Spleen (tissue), 11 donors: Measurements from ENCODE around the gene FYB1. TPM values are rescaled to one million over a fixed set of nuclear protein-coding genes. Genes with fewer than 3 reads are reported as not detected.

Source experiments
- DNase-seq: peaks from one replicate; pipeline ENCODE4 v3.0.0-alpha.2; 2020
- H3K27ac ChIP-seq, 8 donors: fragments of 200-600 bp; sonication (generic) in 7 of 8; 1 replicate in 4 of 8; 2 replicates in 4 of 8; pipeline versions ENCODE4 v1.5.0 to v1.8.0; 2016 to 2021; ENCODE audit warnings: inconsistent platforms in 4 of 8, mild to moderate bottlenecking in 4 of 8, moderate library complexity in 1 of 8
- H3K27me3 ChIP-seq, 7 donors: fragments of 200-600 bp; sonication (generic) in 6 of 7; replicated peaks in 1 of 7; 1 replicate in 4 of 7; 2 replicates in 3 of 7; pipeline versions ENCODE4 v1.5.0 to v1.8.0; 2016 to 2021; ENCODE audit warnings: inconsistent platforms in 3 of 7, mild to moderate bottlenecking in 1 of 7
- H3K36me3 ChIP-seq, 6 donors: fragments of 200-600 bp; sonication (generic) in 5 of 6; 1 replicate in 4 of 6; 2 replicates in 2 of 6; pipeline versions ENCODE4 v1.5.0 to v1.8.0; 2016 to 2021; ENCODE audit warnings: inconsistent platforms in 2 of 6
- H3K4me1 ChIP-seq, 6 donors: fragments of 200-600 bp; sonication (generic) in 5 of 6; 1 replicate in 3 of 6; 2 replicates in 3 of 6; pipeline versions ENCODE4 v1.5.0 to v1.8.0; 2016 to 2021; ENCODE audit warnings: inconsistent platforms in 3 of 6
- H3K4me3 ChIP-seq, 8 donors: fragments of 200-600 bp; sonication (generic) in 7 of 8; 1 replicate in 4 of 8; 2 replicates in 4 of 8; pipeline versions ENCODE4 v1.5.0 to v1.8.0; 2016 to 2021; ENCODE audit warnings: inconsistent platforms in 4 of 8, mild to moderate bottlenecking in 4 of 8, moderate library complexity in 2 of 8
- H3K9me3 ChIP-seq, 8 donors: fragments of 200-600 bp; sonication (generic) in 7 of 8; 1 replicate in 4 of 8; 2 replicates in 4 of 8; pipeline versions ENCODE4 v1.5.0 to v1.8.0; 2016 to 2021; ENCODE audit warnings: inconsistent platforms in 4 of 8
- POLR2A ChIP-seq, 3 donors: fragments of 450-650 bp; IDR thresholded peaks; one replicate each; pipeline ENCODE4 v1.5.1; 2017; ENCODE audit warnings: antibody characterized with exemption in 3 of 3, mild to moderate bottlenecking in 1 of 3
- POLR2AphosphoS5 ChIP-seq, 3 donors: sonication (generic); formaldehyde crosslinking; IDR thresholded peaks; one replicate each; pipeline ENCODE4 v1.5.1; 2017; ENCODE audit warnings: antibody characterized with exemption in 3 of 3
- WGBS, 5 donors: extraction: QIAGEN DNeasy Blood & Tissue Kit in 3 of 5; methylation state at CpG; one replicate each; pipeline versions ENCODE4 v1.1.5 to v1.1.7; 2013 to 2018; 5-methylcytosine and 5-hydroxymethylcytosine counted together
- intact Hi-C: fragments of 100-400 bp; cut with DNase I; formaldehyde crosslinking; loops from one replicate; pipeline ENCODE4 v1.15.0; 2023; ENCODE audit warnings: low total_unique reads
- polyA plus RNA-seq, 3 donors: library from polyadenylated mRNA; stranded (reverse); fragments of 200-250 nt; gene quantifications; one replicate each; pipeline ENCODE4 v1.2.1, GENCODE V29; 2013
- total RNA-seq, 7 donors: library from RNA; depleted of rRNA in 3 of 7; stranded (reverse); fragments of >200 nt in 3 of 7; fragmentation: NEBNext Ultra II Directional in 4 of 7; extraction: Animal tissue kit (Norgen Biotek cat#: 25700) in 4 of 7; gene quantifications; one replicate each; pipeline versions ENCODE4 v1.1.0 to v1.2.1, GENCODE V29; 2016 to 2021
- TF ChIP-seq, protein P1 (sequence below), 11 experiments: fragments of 200-600 bp in 7 of 11; fragments of 450-650 bp in 4 of 11; sonication (generic) in 4 of 11; IDR thresholded peaks in 8 of 11; conservative IDR thresholded peaks in 3 of 11; 1 replicate in 7 of 11; 2 replicates in 4 of 11; pipeline versions ENCODE4 v1.4.0 to v1.8.0; 2016 to 2021; ENCODE audit warnings: antibody characterized with exemption in 11 of 11, inconsistent platforms in 4 of 11, mild to moderate bottlenecking in 1 of 11
- donor health status: healthy with polysubstance abuse.
- donor health status: DM: no; HTN: no; CAD: no; lungs with moderate emphysema.
- donor health status: DM: no; HTN: no; CAD: no.
- donor health status: Bipolar disorder and iron deficiency.
- donor health status: healthy.
- donor health status: DM: no; HTN: no; CAD: no.
- donor health status: DM: yes; HTN: yes; CAD: no.

The FYB1 gene
- total and polyA plus RNA-seq, 10 donors, result 21.0 to 287 (median 200) TPM

- TF ChIP-seq, protein P1, sequence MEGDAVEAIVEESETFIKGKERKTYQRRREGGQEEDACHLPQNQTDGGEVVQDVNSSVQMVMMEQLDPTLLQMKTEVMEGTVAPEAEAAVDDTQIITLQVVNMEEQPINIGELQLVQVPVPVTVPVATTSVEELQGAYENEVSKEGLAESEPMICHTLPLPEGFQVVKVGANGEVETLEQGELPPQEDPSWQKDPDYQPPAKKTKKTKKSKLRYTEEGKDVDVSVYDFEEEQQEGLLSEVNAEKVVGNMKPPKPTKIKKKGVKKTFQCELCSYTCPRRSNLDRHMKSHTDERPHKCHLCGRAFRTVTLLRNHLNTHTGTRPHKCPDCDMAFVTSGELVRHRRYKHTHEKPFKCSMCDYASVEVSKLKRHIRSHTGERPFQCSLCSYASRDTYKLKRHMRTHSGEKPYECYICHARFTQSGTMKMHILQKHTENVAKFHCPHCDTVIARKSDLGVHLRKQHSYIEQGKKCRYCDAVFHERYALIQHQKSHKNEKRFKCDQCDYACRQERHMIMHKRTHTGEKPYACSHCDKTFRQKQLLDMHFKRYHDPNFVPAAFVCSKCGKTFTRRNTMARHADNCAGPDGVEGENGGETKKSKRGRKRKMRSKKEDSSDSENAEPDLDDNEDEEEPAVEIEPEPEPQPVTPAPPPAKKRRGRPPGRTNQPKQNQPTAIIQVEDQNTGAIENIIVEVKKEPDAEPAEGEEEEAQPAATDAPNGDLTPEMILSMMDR (IDR thresholded peaks at IDR 0.05 in 8 of 11, conservative IDR thresholded peaks at IDR 0.05 in 3 of 11), result no peak
- no peak for TF ChIP-seq POLR2A (IDR thresholded peaks at IDR 0.05)
- no peak for TF ChIP-seq POLR2AphosphoS5 (IDR thresholded peaks at IDR 0.05)
- no peaks in the 10 kb centered on the region for H3K9me3 ChIP-seq
- WGBS, 5 donors, result 87 to 92% (median 91%) methylated on average over 6 of the region's 6 CpGs
- no peak overlapping the region for H3K4me3 ChIP-seq
- intact Hi-C loops, result no loop called here
- DNase-seq, result no peak
- peak overlapping the region in 3 of 8 donors; percentile 16 to 71 (median 45) for H3K27ac ChIP-seq
- H3K27me3 ChIP-seq, result no peaks in the 10 kb centered on the region
- H3K36me3 ChIP-seq, result peaks cover 0 to 36% (median 5%) of the 10 kb centered on the region in 6 donors
- H3K4me1 ChIP-seq, result peaks cover 0 to 12% (median 0%) of the 10 kb centered on the region in 6 donors
These were observed 119.0 kb downstream of the FYB1 start for GRCh38 chr5:39100301-39100850.

- Histone ChIP-seq H3K4me3 (no peak overlapping the region), H3K27me3 (no peaks in the 10 kb centered on the region), H3K9me3 (no peaks in the 10 kb centered on the region), H3K36me3 (peaks cover 0 to 30% (median 5%) of the 10 kb centered on the region in 6 donors), H3K4me1 (peaks cover 0 to 12% (median 0%) of the 10 kb centered on the region in 6 donors), H3K27ac (peak overlapping the region in 1 of 8 donors; percentile 40)
- TF ChIP-seq POLR2AphosphoS5 (IDR thresholded peaks at IDR 0.05) (no peak), POLR2A (IDR thresholded peaks at IDR 0.05) (no peak)
- TF ChIP-seq, protein P1 (IDR thresholded peaks at IDR 0.05 in 8 of 11, conservative IDR thresholded peaks at IDR 0.05 in 3 of 11), result no peak
- intact Hi-C loops, result no loop called here
- no peak for DNase-seq
These were observed 119.5 kb downstream of the FYB1 start for GRCh38 chr5:39099831-39100230.

DNA sequence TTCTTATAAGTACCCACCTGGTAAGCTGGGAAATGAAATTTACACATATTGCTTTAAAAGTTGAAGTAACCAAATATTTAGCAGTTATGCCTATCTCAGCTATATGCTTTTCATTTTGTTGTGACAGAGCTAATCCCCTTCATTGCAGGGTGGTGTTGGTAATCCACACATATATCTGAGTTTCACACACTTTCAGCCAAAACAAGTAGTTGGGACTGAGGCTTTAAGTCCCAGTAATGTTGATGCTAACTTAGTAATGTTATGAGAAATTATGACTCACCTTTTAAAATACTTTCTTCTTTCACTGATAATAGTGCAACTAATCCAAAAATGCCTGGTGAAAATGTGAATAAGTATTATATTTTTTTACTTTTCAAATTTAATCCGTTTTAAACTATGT, 126.0 kb downstream of the FYB1 start:
- Histone ChIP-seq H3K4me1 (no peaks in the 10 kb centered on the region), H3K36me3 (no peaks in the 10 kb centered on the region), H3K9me3 (peaks cover 0 to 12% (median 2%) of the 10 kb centered on the region in 8 donors), H3K27ac (no peak overlapping the region), H3K4me3 (no peak overlapping the region), H3K27me3 (no peaks in the 10 kb centered on the region)
- DNase-seq, result no peak
- WGBS, 5 donors, result 69 to 92% (median 76%) methylated on average over 1 of the region's 1 CpG
- TF ChIP-seq, protein P1 (IDR thresholded peaks at IDR 0.05 in 8 of 11, conservative IDR thresholded peaks at IDR 0.05 in 3 of 11), result no peak
- TF ChIP-seq POLR2AphosphoS5 (IDR thresholded peaks at IDR 0.05), result no peak
- no peak for TF ChIP-seq POLR2A (IDR thresholded peaks at IDR 0.05)
- intact Hi-C loops, result no loop called here

DNA sequence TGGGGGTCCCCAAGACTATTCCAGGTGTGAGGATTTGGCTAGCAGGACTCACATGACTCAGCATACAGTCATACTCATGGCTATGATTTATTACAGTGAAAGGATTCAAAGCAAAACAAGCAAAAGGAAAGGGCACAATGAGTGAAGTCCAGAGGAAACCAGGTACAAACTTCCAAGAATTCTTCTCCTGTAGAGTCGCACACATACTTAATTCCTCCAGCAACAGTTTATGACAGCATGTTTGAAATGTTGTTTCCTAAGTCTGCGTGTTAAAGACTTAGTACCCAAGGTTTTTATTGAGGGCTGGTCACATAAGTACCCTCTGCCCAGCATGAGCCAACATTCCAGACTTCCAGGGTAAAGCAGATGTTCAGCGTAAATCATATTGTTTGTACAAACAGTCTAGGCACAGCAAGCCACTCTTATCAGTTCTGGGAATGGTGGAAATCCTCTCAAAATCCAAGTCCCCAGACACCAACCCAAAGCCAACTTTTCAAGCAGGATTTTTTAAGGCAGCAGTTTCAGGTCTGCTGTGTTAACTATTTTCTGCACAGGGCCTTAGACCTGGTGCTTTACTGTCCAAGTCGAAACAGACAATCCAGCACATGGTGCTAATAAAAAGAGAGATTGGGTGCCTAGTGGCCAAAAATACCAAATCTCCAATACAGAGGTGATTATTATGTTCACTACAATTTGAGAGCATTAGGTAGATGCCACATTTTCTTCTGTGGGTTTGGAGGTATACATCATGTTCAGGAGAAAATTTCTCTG, 126.6 kb downstream of the FYB1 start:
- Histone ChIP-seq H3K4me3 (no peak overlapping the region), H3K27ac (no peak overlapping the region), H3K4me1 (no peaks in the 10 kb centered on the region), H3K36me3 (no peaks in the 10 kb centered on the region), H3K9me3 (peaks cover 0 to 12% (median 2%) of the 10 kb centered on the region in 8 donors), H3K27me3 (no peaks in the 10 kb centered on the region)
- no peak for DNase-seq
- intact Hi-C loops, result no loop called here
- TF ChIP-seq POLR2AphosphoS5 (IDR thresholded peaks at IDR 0.05) (no peak), POLR2A (IDR thresholded peaks at IDR 0.05) (no peak)
- TF ChIP-seq, protein P1 (IDR thresholded peaks at IDR 0.05 in 8 of 11, conservative IDR thresholded peaks at IDR 0.05 in 3 of 11), result no peak
- WGBS, 5 donors, result 74 to 83% (median 76%) methylated on average over 4 of the region's 4 CpGs
